GM19438 (cell line): ENCODE measurements around the gene EXT2.

Source experiments
- ATAC-seq: cut with Tn5 transposase; IDR thresholded peaks from one replicate; pipeline ENCODE4 v1.9.1; 2021; ENCODE audit warnings: low read depth; ENCODE audit not compliant: unreplicated experiment

Gene EXT2

GRCh38 chr11:44280257-44280656, 184.8 kb downstream of the EXT2 start:
- no peak for ATAC-seq

DNA sequence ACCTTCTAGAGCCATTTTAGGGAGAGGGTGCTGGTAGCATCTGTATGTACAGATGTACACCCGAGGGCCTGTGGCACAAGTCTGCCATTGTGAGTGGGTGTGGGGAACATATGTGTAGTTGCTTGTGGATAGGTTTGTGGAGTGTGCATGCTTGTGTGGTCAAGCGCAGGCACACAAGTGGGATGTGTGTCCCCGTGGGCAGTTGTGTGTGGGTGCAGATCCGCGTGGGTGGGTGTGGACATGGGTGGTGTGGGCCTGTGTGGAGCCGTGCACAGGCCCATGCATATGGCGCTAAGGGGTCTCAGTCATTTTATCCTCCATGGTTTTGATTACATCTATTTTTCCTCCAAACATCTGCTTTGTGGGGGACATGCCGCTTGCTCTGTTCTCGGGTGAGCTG, 185.7 kb downstream of the EXT2 start:
- ATAC-seq, result no peak

DNA sequence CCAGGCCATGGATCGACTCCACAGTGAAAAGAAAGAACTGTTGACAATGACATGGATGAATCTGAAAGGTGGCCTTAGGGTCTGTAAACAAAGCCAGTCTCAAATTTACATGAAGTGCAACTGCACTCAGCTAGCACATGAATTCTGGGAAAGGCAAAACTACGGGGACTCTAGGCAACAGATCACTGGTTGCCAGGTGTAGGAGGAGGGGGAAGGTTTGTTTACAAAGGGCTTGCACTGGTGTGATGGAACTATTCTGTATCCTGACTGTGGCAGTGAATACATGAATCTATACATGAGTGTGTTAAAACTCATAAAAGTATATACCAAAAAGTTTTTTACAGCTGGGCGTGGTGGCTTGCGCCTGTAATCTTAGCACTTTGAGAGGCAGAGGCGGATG, 187.1 kb downstream of the EXT2 start:
- no peak for ATAC-seq

DNA sequence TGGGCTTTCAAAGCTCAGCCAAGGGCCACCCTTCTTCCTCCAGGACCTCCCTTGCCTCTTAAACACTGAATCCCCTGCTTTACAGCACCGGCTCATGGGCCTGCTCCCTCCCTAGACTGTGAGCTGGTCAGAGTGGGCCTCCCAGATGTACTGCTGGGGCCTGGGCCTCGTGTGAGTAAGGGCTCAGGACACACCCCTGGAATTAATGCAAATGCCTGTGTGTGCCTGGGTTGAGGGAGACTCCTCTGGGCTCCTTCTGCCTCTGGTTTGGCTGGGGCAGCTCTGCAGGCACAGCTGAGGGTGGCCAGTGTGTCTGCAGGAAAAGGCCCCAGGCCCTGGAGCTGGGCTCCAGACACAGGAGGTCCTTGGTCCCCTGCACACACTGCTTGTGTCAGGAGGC, 190.3 kb downstream of the EXT2 start:
- no peak for ATAC-seq

- no peak for ATAC-seq
Observed at GRCh38 chr11:44286268-44286880, 190.9 kb downstream of the EXT2 start.

DNA sequence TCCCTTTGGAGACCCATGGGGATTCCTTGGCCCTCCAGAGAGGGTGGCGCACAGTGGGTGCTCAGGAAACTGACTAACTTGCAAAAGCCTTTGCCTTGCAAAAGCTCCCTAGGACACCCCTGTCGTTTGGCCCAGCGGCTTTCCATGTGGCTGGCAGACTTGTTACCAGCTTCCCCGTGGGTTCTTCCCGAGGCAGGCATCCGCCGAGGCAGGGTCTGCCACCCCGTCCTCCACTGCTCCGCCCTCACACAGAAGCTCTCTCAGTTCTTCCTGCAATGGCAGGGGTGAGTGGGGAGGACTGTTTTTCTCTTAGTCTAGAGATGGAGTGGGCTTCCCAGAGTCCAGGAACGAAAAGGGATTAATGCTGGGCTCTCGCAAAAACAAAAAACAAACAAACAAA, 191.4 kb downstream of the EXT2 start:
- ATAC-seq, result no peak

GRCh38 chr11:44288133-44288526, 192.7 kb downstream of the EXT2 start:
- no peak for ATAC-seq

DNA sequence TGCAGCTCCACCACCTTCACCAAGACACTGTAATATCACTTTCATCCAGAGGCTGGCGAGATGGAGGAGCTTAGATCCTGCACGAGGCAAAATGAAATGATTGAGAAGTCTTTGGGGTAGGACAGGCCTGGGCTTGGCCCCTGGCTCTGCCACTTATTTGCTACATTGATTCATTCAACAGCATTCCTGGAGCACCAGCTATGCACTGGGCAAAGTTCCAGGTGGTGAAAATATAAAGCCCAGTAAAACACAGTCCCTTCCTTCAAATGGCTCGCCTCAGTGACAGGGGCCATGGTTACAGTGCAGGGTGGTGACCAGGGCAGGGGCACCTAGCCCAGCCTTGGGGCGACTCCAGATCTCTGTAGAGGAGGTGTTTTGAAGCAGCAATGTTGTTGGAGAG, 194.7 kb downstream of the EXT2 start:
- ATAC-seq, result no peak
